H9 (cell line): ENCODE measurements around the gene LCE6A. TPM values are rescaled to one million over a fixed set of nuclear protein-coding genes. Genes with fewer than 3 reads are reported as not detected.
A peak's percentile ranks its signal among the peaks of the same experiment; 100 is the strongest.

Experiments
- DNase-seq: peaks from one replicate; pipeline ENCODE4 v3.0.0-alpha.2; 2017
- H2AFZ ChIP-seq: one replicate; pipeline ENCODE4 v1.6.1; 2013; ENCODE audit warnings: mild to moderate bottlenecking, low read length, control low read depth, moderate library complexity
- H2AK5ac ChIP-seq: 2 replicates; pipeline ENCODE4 v1.6.1; 2013; ENCODE audit warnings: low read length, control low read depth, mixed read lengths; ENCODE audit not compliant: insufficient read length
- H2BK120ac ChIP-seq: one replicate; pipeline ENCODE4 v1.6.1; 2013; ENCODE audit warnings: low read depth, mild to moderate bottlenecking, low read length, control low read depth, inconsistent platforms; ENCODE audit not compliant: poor library complexity, severe bottlenecking
- H2BK12ac ChIP-seq: 2 replicates; pipeline ENCODE4 v1.6.1; 2013; ENCODE audit warnings: low read length, control low read depth, mixed read lengths, low read depth; ENCODE audit not compliant: insufficient read length
- H2BK15ac ChIP-seq: 2 replicates; pipeline ENCODE4 v1.6.1; 2013; ENCODE audit warnings: low read depth, low read length, control low read depth
- H2BK20ac ChIP-seq: one replicate; pipeline ENCODE4 v1.6.1; 2013; ENCODE audit warnings: low read depth, mild to moderate bottlenecking, low read length, control low read depth, inconsistent platforms; ENCODE audit not compliant: poor library complexity, severe bottlenecking
- H2BK5ac ChIP-seq: 2 replicates; pipeline ENCODE4 v1.6.1; 2013; ENCODE audit warnings: low read length, control low read depth, mixed read lengths; ENCODE audit not compliant: insufficient read length
- H3K14ac ChIP-seq: 2 replicates; pipeline ENCODE4 v1.6.1; 2013; ENCODE audit warnings: low read length, control low read depth; ENCODE audit not compliant: insufficient read depth
- H3K18ac ChIP-seq: 2 replicates; pipeline ENCODE4 v1.6.1; 2013; ENCODE audit warnings: low read depth, mild to moderate bottlenecking, mixed read lengths, low read length, control low read depth; ENCODE audit not compliant: insufficient read length
- H3K23ac ChIP-seq: 2 replicates; pipeline ENCODE4 v1.6.1; 2013; ENCODE audit warnings: low read length, control low read depth, mixed read lengths, low read depth; ENCODE audit not compliant: insufficient read length
- H3K23me2 ChIP-seq: 2 replicates; pipeline ENCODE4 v1.6.1; 2013; ENCODE audit warnings: low read depth, mild to moderate bottlenecking, mixed read lengths, low read length, control low read depth; ENCODE audit not compliant: insufficient read length, poor library complexity, severe bottlenecking
- H3K27ac ChIP-seq: 2 replicates; pipeline ENCODE4 v1.5.1; 2013; ENCODE audit warnings: low read length, control low read depth, mixed read lengths, low read depth; ENCODE audit not compliant: insufficient read length
- H3K27me3 ChIP-seq: 2 replicates; pipeline ENCODE4 v1.6.1; 2013; ENCODE audit warnings: low read length, control low read depth, inconsistent platforms; ENCODE audit not compliant: insufficient read depth
- H3K4ac ChIP-seq: 2 replicates; pipeline ENCODE4 v1.6.1; 2013; ENCODE audit warnings: low read depth, mild to moderate bottlenecking, control low read depth, inconsistent platforms, low read length, moderate library complexity
- H3K4me1 ChIP-seq: 2 replicates; pipeline ENCODE4 v1.6.1; 2013; ENCODE audit warnings: low read length, control low read depth, inconsistent platforms; ENCODE audit not compliant: insufficient read depth
- H3K4me2 ChIP-seq: 2 replicates; pipeline ENCODE4 v1.6.1; 2013; ENCODE audit warnings: low read length, control low read depth, mixed read lengths; ENCODE audit not compliant: insufficient read length, insufficient read depth
- H3K56ac ChIP-seq: 2 replicates; pipeline ENCODE4 v1.6.1; 2013; ENCODE audit warnings: low read depth, mild to moderate bottlenecking, mixed read lengths, low read length, control low read depth; ENCODE audit not compliant: insufficient read length
- H3K79me1 ChIP-seq: 2 replicates; pipeline ENCODE4 v1.6.1; 2013; ENCODE audit warnings: low read depth, mild to moderate bottlenecking, moderate library complexity, low read length, control low read depth, inconsistent platforms; ENCODE audit not compliant: insufficient read depth, poor library complexity, severe bottlenecking
- H3K79me2 ChIP-seq: 2 replicates; pipeline ENCODE4 v1.6.1; 2013; ENCODE audit warnings: low read length, control low read depth, inconsistent platforms; ENCODE audit not compliant: insufficient read depth
- H3K9ac ChIP-seq: 2 replicates; pipeline ENCODE4 v1.6.1; 2013; ENCODE audit warnings: low read length, control low read depth, mixed read lengths; ENCODE audit not compliant: insufficient read length; ENCODE audit errors: extremely low read depth
- H3K9me3 ChIP-seq: one replicate; pipeline ENCODE4 v1.6.1; 2013; ENCODE audit warnings: low read depth, low read length, inconsistent platforms; ENCODE audit not compliant: control insufficient read depth
- H3T11ph ChIP-seq: one replicate; pipeline ENCODE4 v1.6.1; 2013; ENCODE audit warnings: mild to moderate bottlenecking, low read length, control low read depth, inconsistent platforms
- H4K20me1 ChIP-seq: one replicate; pipeline ENCODE4 v1.6.1; 2013; ENCODE audit not compliant: control insufficient read depth, insufficient read length, insufficient read depth
- H4K5ac ChIP-seq: 2 replicates; pipeline ENCODE4 v1.6.1; 2013; ENCODE audit warnings: low read depth, mild to moderate bottlenecking, mixed read lengths, low read length, control low read depth; ENCODE audit not compliant: insufficient read length
- H4K8ac ChIP-seq: replicated peaks from 2 replicates; pipeline ENCODE4 v1.6.1; 2013; ENCODE audit warnings: low read length, control low read depth, mixed read lengths, low read depth; ENCODE audit not compliant: insufficient read length
- H4K91ac ChIP-seq: 2 replicates; pipeline ENCODE4 v1.6.1; 2013; ENCODE audit warnings: low read depth, mild to moderate bottlenecking, moderate library complexity, mixed read lengths, low read length, control low read depth; ENCODE audit not compliant: insufficient read length
- H3K27ac Mint-ChIP-seq, 3 experiments: 2 replicates in 2 of 3; 3 replicates in 1 of 3; pipeline ENCODE4 v1.8.0; 2020 to 2021; ENCODE audit warnings: mixed read lengths in 3 of 3, mild to moderate bottlenecking in 1 of 3, moderate library complexity in 1 of 3
- H3K27me3 Mint-ChIP-seq: 2 replicates; pipeline ENCODE4 v1.8.0; 2021; ENCODE audit warnings: low read depth, mild to moderate bottlenecking, moderate library complexity, mixed read lengths
- H3K36me3 Mint-ChIP-seq, 3 experiments: 2 replicates in 2 of 3; 3 replicates in 1 of 3; pipeline ENCODE4 v1.8.0; 2020 to 2021; ENCODE audit warnings: low read depth in 3 of 3, mixed read lengths in 3 of 3; ENCODE audit not compliant: insufficient read depth in 1 of 3
- H3K4me1 Mint-ChIP-seq, 2 experiments: 2 replicates each; pipeline ENCODE4 v1.8.0; 2020; ENCODE audit warnings: mixed read lengths in 2 of 2
- H3K4me3 Mint-ChIP-seq, 2 experiments: 2 replicates in 1 of 2; 3 replicates in 1 of 2; pipeline ENCODE4 v1.8.0; 2020 to 2021; ENCODE audit warnings: mild to moderate bottlenecking in 2 of 2, mixed read lengths in 2 of 2, moderate library complexity in 1 of 2
- H3K9me3 Mint-ChIP-seq, 2 experiments: 2 replicates in 1 of 2; 3 replicates in 1 of 2; pipeline ENCODE4 v1.8.0; 2020; ENCODE audit warnings: mild to moderate bottlenecking in 2 of 2, mixed read lengths in 2 of 2, moderate library complexity in 1 of 2
- WGBS: extraction: QIAGEN DNeasy Blood & Tissue Kit; methylation state at CpG from one replicate; pipeline ENCODE4 v1.1.7; 2013; ENCODE audit warnings: missing lambda C conversion rate, low lambda C conversion rate, mixed read lengths; ENCODE audit not compliant: insufficient read length; ENCODE audit errors: extremely low coverage; 5-methylcytosine and 5-hydroxymethylcytosine counted together
- total RNA-seq: library from RNA; stranded (reverse); gene quantifications from 2 replicates; pipeline ENCODE4 v1.2.1, GENCODE V29; 2021
- TF ChIP-seq, protein P1 (sequence below): fragments of 200-600 bp; sonication (generic); conservative IDR thresholded peaks from 3 replicates; pipeline ENCODE4 v1.8.0; 2021; ENCODE audit warnings: antibody characterized with exemption, mild to moderate bottlenecking

LCE6A gene
- total RNA-seq, 1 experiment from 2014 or later = not detected

GRCh38 chr1:152878042-152878441 is 35.4 kb downstream of the LCE6A start, which contains the start of gene SMCP:
Gene SMCP, plus strand, starts transcription at chr1:152878322. Its CDS starts 6,101 bp downstream, at chr1:152884423.
- Mint-ChIP-seq H3K27me3 (no peaks in the 10 kb centered on the region; the same call in 1 of the 2 replicates), H3K4me1 (no peaks in the 10 kb centered on the region), H3K27ac (no peak within 1 kb of the TSS), H3K4me3 (no peak within 1 kb of the TSS), H3K9me3 (peaks cover 58 to 65% of the 10 kb centered on the region in 2 experiments), H3K36me3 (peaks cover 7 to 18% (median 8%) of the 10 kb centered on the region in 3 experiments; a peak in 5 of 7 replicates)
- no peak within 1 kb of the TSS for H3T11ph ChIP-seq
- no peaks in the 10 kb centered on the region for H4K20me1 ChIP-seq
- H4K8ac ChIP-seq = no peak within 1 kb of the TSS
- H3K23me2 ChIP-seq = no peaks in the 10 kb centered on the region
- H3K27ac ChIP-seq = no peak within 1 kb of the TSS
- no peak within 1 kb of the TSS for H2BK12ac ChIP-seq
- H2BK120ac ChIP-seq = no peak within 1 kb of the TSS
- H3K56ac ChIP-seq = no peak within 1 kb of the TSS
- H2BK5ac ChIP-seq = no peak within 1 kb of the TSS
- DNase-seq = no peak
- no peak within 1 kb of the TSS for H3K4ac ChIP-seq
- H3K9ac ChIP-seq = no peak within 1 kb of the TSS
- H2BK20ac ChIP-seq = no peak within 1 kb of the TSS
- no peak within 1 kb of the TSS for H3K4me2 ChIP-seq
- no peaks in the 10 kb centered on the region for H3K4me1 ChIP-seq
- no peak within 1 kb of the TSS for H2AFZ ChIP-seq
- no peak within 1 kb of the TSS for H2AK5ac ChIP-seq
- H3K14ac ChIP-seq = no peak within 1 kb of the TSS
- no peak within 1 kb of the TSS for H4K5ac ChIP-seq
- H3K23ac ChIP-seq = no peak within 1 kb of the TSS
- no peaks in the 10 kb centered on the region for H3K79me2 ChIP-seq
- H3K27me3 ChIP-seq = no peaks in the 10 kb centered on the region
- no peak within 1 kb of the TSS for H4K91ac ChIP-seq
- H3K79me1 ChIP-seq = no peaks in the 10 kb centered on the region
- H3K9me3 ChIP-seq = no peaks in the 10 kb centered on the region
- no CpG with 5 or more reads among the region's 1 CpG for WGBS
- H2BK15ac ChIP-seq = no peak within 1 kb of the TSS
- TF ChIP-seq, protein P1, sequence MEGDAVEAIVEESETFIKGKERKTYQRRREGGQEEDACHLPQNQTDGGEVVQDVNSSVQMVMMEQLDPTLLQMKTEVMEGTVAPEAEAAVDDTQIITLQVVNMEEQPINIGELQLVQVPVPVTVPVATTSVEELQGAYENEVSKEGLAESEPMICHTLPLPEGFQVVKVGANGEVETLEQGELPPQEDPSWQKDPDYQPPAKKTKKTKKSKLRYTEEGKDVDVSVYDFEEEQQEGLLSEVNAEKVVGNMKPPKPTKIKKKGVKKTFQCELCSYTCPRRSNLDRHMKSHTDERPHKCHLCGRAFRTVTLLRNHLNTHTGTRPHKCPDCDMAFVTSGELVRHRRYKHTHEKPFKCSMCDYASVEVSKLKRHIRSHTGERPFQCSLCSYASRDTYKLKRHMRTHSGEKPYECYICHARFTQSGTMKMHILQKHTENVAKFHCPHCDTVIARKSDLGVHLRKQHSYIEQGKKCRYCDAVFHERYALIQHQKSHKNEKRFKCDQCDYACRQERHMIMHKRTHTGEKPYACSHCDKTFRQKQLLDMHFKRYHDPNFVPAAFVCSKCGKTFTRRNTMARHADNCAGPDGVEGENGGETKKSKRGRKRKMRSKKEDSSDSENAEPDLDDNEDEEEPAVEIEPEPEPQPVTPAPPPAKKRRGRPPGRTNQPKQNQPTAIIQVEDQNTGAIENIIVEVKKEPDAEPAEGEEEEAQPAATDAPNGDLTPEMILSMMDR = peak; percentile 50
- H3K18ac ChIP-seq = no peak within 1 kb of the TSS
